Measurements from ENCODE around the gene DESI2. TPM values are rescaled to one million over a fixed set of nuclear protein-coding genes. Genes with fewer than 3 reads are reported as not detected.

Gene DESI2
- total RNA-seq, 6 experiments from 2014 or later, result 7.0 to 14.2 (median 9.9) TPM

GRCh38 chr1:244730934-244731434 lies 78.1 kb downstream of the DESI2 start:
- TF ChIP-seq CTCF (IDR thresholded peaks at IDR 0.05) (no peak), POLR2A (IDR thresholded peaks at IDR 0.05) (no peak)
- H3K4me1 ChIP-seq, result no peaks in the 10 kb centered on the region
- DNase-seq (no peak), ATAC-seq (no peak)
- no peaks in the 10 kb centered on the region for H3K9me3 ChIP-seq
- intact Hi-C loops (cut with DNase I), result no loop called here
- peak overlapping the region; percentile 39 to 58 (median 42) for H3K4me3 ChIP-seq
- WGBS (ENCODE audit: insufficient coverage, low coverage, low lambda C conversion rate, missing lambda C conversion rate), result 95% methylated on average over 7 of the region's 28 CpGs
- no peaks in the 10 kb centered on the region for H3K27me3 ChIP-seq
- no peaks in the 10 kb centered on the region for H3K36me3 ChIP-seq
- no peak overlapping the region for H3K27ac ChIP-seq

- Histone ChIP-seq H3K4me1 (no peaks in the 10 kb centered on the region), H3K27me3 (no peaks in the 10 kb centered on the region), H3K9me3 (no peaks in the 10 kb centered on the region), H3K36me3 (no peaks in the 10 kb centered on the region), H3K27ac (no peak overlapping the region), H3K4me3 (no peak overlapping the region)
- 83% methylated on average over 6 of the region's 6 CpGs for WGBS (ENCODE audit: insufficient coverage, low coverage, low lambda C conversion rate, missing lambda C conversion rate)
- no peak for TF ChIP-seq POLR2A (IDR thresholded peaks at IDR 0.05)
- no peak for TF ChIP-seq CTCF (IDR thresholded peaks at IDR 0.05)
- intact Hi-C loops (cut with DNase I), result no loop called here
- DNase-seq (no peak), ATAC-seq (no peak)
Observed at GRCh38 chr1:244731651-244732050, 78.7 kb downstream of the DESI2 start.

DNA sequence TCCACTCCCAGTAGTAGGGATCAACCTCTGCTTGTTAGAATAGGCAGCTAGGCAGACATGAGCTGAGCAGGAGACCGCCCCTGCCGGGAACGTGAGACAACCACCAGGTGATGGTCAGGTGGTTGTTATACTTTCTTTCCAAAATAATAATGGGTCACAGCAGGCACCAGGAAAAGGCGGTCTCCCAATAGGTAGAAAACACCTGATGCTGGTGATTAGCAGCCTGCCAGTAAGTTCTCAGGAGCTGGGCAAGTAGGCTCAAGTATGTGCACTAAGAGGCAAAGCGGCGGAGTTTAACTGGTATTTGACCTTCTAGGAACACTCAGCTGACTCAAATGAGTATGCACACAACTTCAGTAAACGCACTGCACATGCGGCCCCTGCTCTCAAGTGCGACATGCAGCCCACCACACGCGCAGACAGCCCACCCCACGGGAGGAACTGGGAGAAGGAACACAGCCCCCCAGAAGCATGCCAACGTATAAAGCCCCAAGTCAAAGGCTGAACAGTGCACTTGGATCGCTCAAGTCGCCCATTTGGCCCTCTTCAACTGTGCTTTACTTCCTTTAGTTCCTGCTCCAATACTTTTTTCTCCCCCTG lies 80.0 kb downstream of the DESI2 start:
- Histone ChIP-seq H3K27me3 (no peaks in the 10 kb centered on the region), H3K9me3 (no peaks in the 10 kb centered on the region), H3K4me3 (no peak overlapping the region), H3K27ac (no peak overlapping the region), H3K36me3 (no peaks in the 10 kb centered on the region), H3K4me1 (no peaks in the 10 kb centered on the region)
- ATAC-seq (no peak), DNase-seq (no peak)
- 84% methylated on average over 7 of the region's 15 CpGs for WGBS (ENCODE audit: insufficient coverage, low coverage, low lambda C conversion rate, missing lambda C conversion rate)
- intact Hi-C loops (cut with DNase I), result no loop called here
- no peak for TF ChIP-seq POLR2A (IDR thresholded peaks at IDR 0.05)
- TF ChIP-seq CTCF (IDR thresholded peaks at IDR 0.05), result no peak

DNA sequence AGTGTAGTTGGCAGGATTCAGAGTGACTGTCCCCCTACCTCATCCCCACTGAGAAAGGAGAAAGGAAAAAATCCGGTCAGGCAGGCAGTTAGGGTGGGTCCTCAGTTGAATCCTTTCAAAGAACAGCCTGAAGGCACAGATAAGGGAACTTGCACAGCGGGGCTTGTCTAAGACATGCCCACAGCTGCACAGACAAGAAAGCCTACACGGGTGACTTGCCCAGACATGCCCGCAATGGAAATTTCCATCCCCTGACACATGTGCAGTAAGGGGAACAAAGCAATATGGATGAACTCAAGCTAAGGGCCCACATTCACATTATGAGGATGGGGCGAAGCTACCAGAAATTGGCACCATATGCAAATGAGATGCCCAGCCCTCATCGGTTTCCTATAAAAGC lies 82.5 kb downstream of the DESI2 start:
- no peaks in the 10 kb centered on the region for H3K36me3 ChIP-seq
- TF ChIP-seq CTCF (IDR thresholded peaks at IDR 0.05) (no peak), POLR2A (IDR thresholded peaks at IDR 0.05) (no peak)
- no peak for ATAC-seq
- no peaks in the 10 kb centered on the region for H3K9me3 ChIP-seq
- H3K4me1 ChIP-seq, result no peaks in the 10 kb centered on the region
- no peak for DNase-seq
- no peak overlapping the region for H3K27ac ChIP-seq
- H3K4me3 ChIP-seq, result no peak overlapping the region
- 100% methylated on average over 5 of the region's 6 CpGs for WGBS (ENCODE audit: insufficient coverage, low coverage, low lambda C conversion rate, missing lambda C conversion rate)
- intact Hi-C loops (cut with DNase I), result no loop called here
- no peaks in the 10 kb centered on the region for H3K27me3 ChIP-seq
